AG04449 (cell line): Measurements from ENCODE around the gene AGMO.

ENCODE experiments used
- CTCF ChIA-PET: fragments of 350-600 bp; formaldehyde crosslinking; extraction: SDS; loops from one replicate; lab custom pipeline; 2021; ENCODE audit warnings: antibody characterized with exemption; lab: Yijun Ruan, JAX
- POLR2A ChIA-PET: fragments of 400-600, 350-600 bp; formaldehyde crosslinking; extraction: SDS; loops from one replicate; lab custom pipeline; 2020; ENCODE audit warnings: antibody characterized with exemption, inconsistent platforms; lab: Yijun Ruan, JAX
- DNase-seq: peaks from one replicate; pipeline ENCODE4 v3.0.0-alpha.2; 2010; ENCODE audit warnings: low read depth, low spot score
- H3K4me3 ChIP-seq: 2 replicates; pipeline ENCODE4 v1.5.1; 2011; ENCODE audit warnings: low read depth, mild to moderate bottlenecking, control low read depth, low read length
- TF ChIP-seq, protein P1 (sequence below): IDR thresholded peaks from one replicate; pipeline ENCODE4 v1.5.1; 2011; ENCODE audit warnings: mild to moderate bottlenecking, moderate library complexity, low read length, control low read depth, inconsistent platforms; ENCODE audit not compliant: insufficient read depth; ENCODE audit errors: missing control alignments

The AGMO gene

GRCh38 chr7:15280078-15280733 lies 281.6 kb downstream of the AGMO start:
- CTCF ChIA-PET, result no interaction called here
- TF ChIP-seq, protein P1, sequence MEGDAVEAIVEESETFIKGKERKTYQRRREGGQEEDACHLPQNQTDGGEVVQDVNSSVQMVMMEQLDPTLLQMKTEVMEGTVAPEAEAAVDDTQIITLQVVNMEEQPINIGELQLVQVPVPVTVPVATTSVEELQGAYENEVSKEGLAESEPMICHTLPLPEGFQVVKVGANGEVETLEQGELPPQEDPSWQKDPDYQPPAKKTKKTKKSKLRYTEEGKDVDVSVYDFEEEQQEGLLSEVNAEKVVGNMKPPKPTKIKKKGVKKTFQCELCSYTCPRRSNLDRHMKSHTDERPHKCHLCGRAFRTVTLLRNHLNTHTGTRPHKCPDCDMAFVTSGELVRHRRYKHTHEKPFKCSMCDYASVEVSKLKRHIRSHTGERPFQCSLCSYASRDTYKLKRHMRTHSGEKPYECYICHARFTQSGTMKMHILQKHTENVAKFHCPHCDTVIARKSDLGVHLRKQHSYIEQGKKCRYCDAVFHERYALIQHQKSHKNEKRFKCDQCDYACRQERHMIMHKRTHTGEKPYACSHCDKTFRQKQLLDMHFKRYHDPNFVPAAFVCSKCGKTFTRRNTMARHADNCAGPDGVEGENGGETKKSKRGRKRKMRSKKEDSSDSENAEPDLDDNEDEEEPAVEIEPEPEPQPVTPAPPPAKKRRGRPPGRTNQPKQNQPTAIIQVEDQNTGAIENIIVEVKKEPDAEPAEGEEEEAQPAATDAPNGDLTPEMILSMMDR, result no peak
- no peak overlapping the region for H3K4me3 ChIP-seq
- POLR2A ChIA-PET, result no interaction called here
- no peak for DNase-seq

GRCh38 chr7:15279640-15280039 lies 282.2 kb downstream of the AGMO start:
- POLR2A ChIA-PET, result no interaction called here
- CTCF ChIA-PET, result no interaction called here
- TF ChIP-seq, protein P1, result no peak
- no peak overlapping the region for H3K4me3 ChIP-seq
- no peak for DNase-seq

GRCh38 chr7:15257689-15258088 lies 304.1 kb downstream of the AGMO start:
- TF ChIP-seq, protein P1, result no peak
- no peak for DNase-seq
- ChIA-PET POLR2A (no interaction called here), CTCF (no interaction called here)
- H3K4me3 ChIP-seq, result no peak overlapping the region

DNA sequence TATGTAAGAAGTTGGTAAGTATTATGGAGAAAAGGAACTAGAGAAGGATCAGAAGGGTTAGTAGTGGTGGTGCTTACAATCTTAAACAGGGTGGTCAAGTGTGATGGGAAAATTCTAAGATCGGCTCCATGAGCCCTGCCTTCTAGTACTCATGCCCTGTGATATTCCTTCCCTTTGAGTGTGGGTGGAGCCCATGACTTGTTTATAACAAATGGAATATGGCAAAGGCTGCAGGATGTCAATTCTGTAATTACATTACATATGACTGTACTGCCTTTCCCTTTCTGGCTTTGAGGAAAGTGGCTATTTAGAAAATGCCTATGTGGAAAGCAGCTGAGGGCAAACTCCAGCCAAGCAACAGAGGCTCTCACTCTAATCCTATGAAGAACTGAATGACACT lies 309.6 kb downstream of the AGMO start:
- no peak overlapping the region for H3K4me3 ChIP-seq
- CTCF ChIA-PET, result no interaction called here
- TF ChIP-seq, protein P1, result no peak
- DNase-seq, result no peak
- POLR2A ChIA-PET, result no interaction called here

DNA sequence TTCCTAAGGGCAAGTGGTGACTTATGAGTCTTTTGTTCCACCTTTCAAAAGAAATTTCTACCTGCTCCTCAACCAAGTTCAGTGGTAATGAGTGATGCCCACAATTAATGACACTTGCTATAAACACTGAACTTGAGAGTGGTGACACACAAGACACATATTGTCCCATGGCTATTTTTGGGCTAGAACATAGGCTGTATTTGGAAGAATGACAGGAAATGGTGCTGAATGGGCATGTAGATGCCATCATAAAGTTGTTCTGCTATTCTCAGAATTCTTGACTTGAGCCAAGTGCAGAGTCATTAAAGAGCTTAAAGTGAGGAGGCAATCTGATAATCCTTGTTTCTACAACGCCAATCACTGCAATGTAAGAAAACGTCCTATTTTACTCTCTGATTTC lies 313.3 kb downstream of the AGMO start:
- H3K4me3 ChIP-seq, result no peak overlapping the region
- TF ChIP-seq, protein P1, result no peak
- ChIA-PET POLR2A (no interaction called here), CTCF (no interaction called here)
- no peak for DNase-seq

DNA sequence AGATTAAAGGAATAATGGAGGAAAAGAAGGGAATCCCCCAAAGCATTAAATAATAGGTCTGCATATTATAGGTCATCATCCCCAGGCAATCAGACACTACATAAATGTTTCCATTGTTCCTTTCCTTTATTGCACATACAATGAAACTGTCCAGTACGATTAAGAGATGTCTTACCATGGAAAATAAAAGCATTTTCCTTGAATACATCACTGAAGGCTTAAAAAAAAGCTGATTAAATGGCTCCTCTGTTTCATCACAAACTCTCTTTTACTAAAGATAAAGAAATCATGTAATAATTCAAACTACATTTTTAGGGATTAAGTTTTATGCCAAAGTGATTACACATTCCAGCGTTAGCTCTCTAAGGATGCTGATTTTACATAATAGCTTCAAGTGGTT lies 316.0 kb downstream of the AGMO start:
- ChIA-PET CTCF (no interaction called here), POLR2A (no interaction called here)
- H3K4me3 ChIP-seq, result no peak overlapping the region
- TF ChIP-seq, protein P1, result no peak
- DNase-seq, result no peak
